Stomach (tissue), 4 donors: ENCODE results near the gene ABCC1.

Source experiments
- CTCF ChIP-seq, 7 experiments: fragments of 450-650 bp in 4 of 7; fragments of 200-600 bp in 3 of 7; sonication (generic) in 3 of 7; IDR thresholded peaks; one replicate each; pipeline ENCODE4 v1.5.1; 2016 to 2019; ENCODE audit warnings: antibody characterized with exemption in 7 of 7, control low read depth in 2 of 7, mild to moderate bottlenecking in 1 of 7
- EP300 ChIP-seq: sonication (generic); formaldehyde crosslinking; IDR thresholded peaks from one replicate; pipeline ENCODE4 v1.6.1; 2017; ENCODE audit warnings: antibody characterized with exemption
- POLR2A ChIP-seq, 4 donors: fragments of 450-650 bp; IDR thresholded peaks; one replicate each; pipeline ENCODE4 v1.6.1; 2016; ENCODE audit warnings: antibody characterized with exemption in 4 of 4, control low read depth in 2 of 4, mild to moderate bottlenecking in 1 of 4, moderate library complexity in 1 of 4
- POLR2AphosphoS5 ChIP-seq, 3 donors: sonication (generic); formaldehyde crosslinking; IDR thresholded peaks; one replicate each; pipeline ENCODE4 v1.6.1; 2016; ENCODE audit warnings: antibody characterized with exemption in 3 of 3

GRCh38 chr16:16116841-16117240 lies 167.4 kb downstream of the ABCC1 start:
- TF ChIP-seq POLR2A (IDR thresholded peaks at IDR 0.05) (no peak), CTCF (IDR thresholded peaks at IDR 0.05) (no peak), EP300 (no peak), POLR2AphosphoS5 (IDR thresholded peaks at IDR 0.05) (no peak)
